ENCODE measurements around the gene RXFP2.

RXFP2 gene

DNA sequence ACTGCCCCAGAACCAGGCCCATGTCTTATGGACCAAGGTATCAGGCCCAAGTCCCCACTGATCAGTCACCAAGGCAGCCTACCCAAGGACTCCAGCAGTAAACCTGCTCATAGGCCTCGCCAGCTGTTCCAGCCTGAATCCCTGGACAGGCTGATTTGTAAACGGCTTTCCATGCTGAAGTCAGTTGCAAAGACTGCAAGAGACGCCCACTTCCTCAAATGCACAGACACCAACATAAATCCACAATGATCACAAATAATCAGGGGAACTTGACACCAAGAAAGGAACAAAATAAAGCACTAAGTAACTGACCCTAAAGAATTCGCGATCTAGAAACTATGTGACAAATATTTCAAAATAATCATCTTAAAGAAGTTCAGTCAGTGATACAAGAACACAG is 75.2 kb downstream of the RXFP2 start:
- DNase-seq (ENCODE audit: low read depth) = no peak
- TF ChIP-seq, protein P1, sequence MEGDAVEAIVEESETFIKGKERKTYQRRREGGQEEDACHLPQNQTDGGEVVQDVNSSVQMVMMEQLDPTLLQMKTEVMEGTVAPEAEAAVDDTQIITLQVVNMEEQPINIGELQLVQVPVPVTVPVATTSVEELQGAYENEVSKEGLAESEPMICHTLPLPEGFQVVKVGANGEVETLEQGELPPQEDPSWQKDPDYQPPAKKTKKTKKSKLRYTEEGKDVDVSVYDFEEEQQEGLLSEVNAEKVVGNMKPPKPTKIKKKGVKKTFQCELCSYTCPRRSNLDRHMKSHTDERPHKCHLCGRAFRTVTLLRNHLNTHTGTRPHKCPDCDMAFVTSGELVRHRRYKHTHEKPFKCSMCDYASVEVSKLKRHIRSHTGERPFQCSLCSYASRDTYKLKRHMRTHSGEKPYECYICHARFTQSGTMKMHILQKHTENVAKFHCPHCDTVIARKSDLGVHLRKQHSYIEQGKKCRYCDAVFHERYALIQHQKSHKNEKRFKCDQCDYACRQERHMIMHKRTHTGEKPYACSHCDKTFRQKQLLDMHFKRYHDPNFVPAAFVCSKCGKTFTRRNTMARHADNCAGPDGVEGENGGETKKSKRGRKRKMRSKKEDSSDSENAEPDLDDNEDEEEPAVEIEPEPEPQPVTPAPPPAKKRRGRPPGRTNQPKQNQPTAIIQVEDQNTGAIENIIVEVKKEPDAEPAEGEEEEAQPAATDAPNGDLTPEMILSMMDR (conservative IDR thresholded peaks at IDR 0.05; ENCODE audit: low read depth, low read length) = no peak

DNA sequence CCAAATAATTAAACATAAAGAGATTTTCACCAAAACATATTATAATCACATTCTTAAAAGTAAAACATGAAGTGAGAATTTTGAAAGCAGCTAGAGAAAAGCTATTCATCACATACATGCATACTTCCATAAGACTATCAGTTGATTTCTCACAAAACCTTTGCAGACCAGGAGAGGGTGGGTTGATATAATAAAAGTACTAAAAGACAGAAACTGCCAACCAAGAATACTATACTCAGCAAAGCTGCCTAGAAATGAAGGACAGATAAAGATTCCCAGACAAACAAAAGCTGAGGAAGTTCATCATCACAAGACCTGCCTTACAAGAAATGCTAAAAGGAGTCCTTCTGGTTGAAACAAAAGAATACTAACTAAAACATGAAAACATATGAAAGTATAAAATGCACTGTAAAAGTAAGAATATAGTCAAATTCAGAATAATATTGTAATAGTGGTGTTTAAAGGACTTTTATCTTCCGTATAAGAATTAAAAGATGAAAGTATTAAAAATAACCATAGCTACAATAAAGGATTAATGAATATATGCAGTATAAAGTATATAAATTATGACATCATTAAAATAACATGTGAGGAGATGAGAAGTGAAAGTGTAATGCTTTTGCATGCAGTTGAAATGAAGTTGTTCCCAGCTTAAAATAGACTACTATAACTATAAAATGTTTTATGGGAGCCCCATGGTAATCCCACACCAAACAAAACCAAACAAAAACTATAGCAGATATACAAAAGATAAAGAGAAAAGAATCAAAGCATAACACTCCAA is 76.2 kb downstream of the RXFP2 start:
- no peak overlapping the region for H3K4me3 ChIP-seq (ENCODE audit: low read length)
- TF ChIP-seq, protein P1 (conservative IDR thresholded peaks at IDR 0.05; ENCODE audit: low read depth, low read length) = no peak
- DNase-seq (ENCODE audit: low read depth) = no peak

More for the DNA sequence above, 75.2 kb downstream of the RXFP2 start:
- H3K4me3 ChIP-seq (ENCODE audit: low read length) = no peak overlapping the region

DNA sequence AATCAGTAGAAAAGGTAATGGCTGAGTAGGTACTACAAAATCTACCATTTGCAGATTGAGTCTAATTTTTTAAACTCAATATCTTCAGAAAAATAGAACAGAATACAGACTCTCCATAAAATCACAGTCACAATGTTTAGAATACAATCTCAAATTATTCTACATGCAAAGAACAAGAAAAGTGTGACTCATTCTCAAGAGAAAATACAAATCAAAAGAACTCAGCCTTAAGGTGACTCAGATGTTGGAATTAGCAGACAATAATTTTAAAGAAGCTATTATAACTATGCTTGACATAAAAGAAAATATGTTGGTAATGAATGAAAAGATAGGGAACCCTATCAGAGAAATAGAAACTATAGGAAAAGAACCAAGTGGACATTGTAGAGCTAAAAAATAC is 78.9 kb downstream of the RXFP2 start:
- H3K4me3 ChIP-seq (ENCODE audit: low read length) = no peak overlapping the region
- no peak for DNase-seq (ENCODE audit: low read depth)
- TF ChIP-seq, protein P1 (conservative IDR thresholded peaks at IDR 0.05; ENCODE audit: low read depth, low read length) = no peak

DNA sequence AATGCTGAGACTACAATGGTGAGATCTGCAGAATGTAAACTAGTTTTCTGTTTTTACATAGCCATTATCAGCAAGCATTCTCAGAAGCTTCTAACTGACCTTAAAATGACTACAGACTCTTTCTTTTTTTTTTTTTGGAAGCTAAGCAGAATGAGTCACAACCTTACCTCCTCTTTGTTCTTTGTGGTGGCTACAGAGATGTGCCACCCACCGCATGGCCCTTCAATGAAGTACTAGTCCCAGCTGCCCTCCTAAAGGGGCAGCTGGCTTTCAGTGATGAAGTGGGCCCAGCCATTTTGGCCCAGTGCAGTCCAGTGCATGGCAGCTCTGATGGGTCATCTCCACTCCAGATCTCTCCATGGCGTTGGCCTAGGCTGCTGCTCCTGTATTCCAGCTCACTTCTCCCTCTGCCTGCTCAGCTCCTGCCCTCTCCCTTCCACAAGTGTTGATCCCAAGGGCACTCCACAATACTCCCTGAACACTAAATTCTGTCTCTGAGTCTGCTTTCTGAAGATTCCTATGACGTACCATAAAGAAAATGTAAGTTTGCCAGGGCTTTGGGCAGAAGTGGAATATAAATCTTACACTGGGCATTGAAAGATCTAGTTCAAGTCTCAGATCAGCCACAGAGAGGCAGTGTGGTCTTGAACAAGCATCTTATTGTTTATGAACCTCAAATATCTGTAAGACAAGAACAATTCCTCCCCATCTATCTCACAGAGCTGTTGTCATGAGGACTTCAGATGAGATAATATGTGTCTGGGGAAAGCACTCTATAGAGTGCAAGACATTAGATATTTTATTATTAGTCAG is 85.6 kb downstream of the RXFP2 start:
- no peak overlapping the region for H3K4me3 ChIP-seq (ENCODE audit: low read length)
- no peak for DNase-seq (ENCODE audit: low read depth)
- TF ChIP-seq, protein P1 (conservative IDR thresholded peaks at IDR 0.05; ENCODE audit: low read depth, low read length) = no peak

DNA sequence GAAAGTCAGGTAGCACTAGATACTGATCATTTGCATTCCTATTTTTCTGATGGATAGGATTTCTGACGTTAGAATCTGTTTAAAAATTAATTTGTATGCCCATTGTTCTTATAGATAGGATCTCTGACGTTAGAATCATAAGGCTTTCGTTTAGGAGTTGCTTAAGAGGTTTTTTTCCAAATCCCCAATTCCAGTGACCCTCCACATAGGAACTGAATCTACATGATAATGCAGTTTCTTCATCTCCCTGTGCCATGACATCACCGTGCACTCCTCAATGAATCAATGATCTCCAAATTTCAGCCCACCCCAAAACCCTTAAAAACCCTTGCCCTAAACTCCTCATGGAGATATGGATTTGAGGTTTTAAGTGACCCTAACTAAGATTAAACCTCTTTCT is 87.2 kb downstream of the RXFP2 start:
- H3K4me3 ChIP-seq (ENCODE audit: low read length) = no peak overlapping the region
- TF ChIP-seq, protein P1 (conservative IDR thresholded peaks at IDR 0.05; ENCODE audit: low read depth, low read length) = no peak
- DNase-seq (ENCODE audit: low read depth) = no peak

DNA sequence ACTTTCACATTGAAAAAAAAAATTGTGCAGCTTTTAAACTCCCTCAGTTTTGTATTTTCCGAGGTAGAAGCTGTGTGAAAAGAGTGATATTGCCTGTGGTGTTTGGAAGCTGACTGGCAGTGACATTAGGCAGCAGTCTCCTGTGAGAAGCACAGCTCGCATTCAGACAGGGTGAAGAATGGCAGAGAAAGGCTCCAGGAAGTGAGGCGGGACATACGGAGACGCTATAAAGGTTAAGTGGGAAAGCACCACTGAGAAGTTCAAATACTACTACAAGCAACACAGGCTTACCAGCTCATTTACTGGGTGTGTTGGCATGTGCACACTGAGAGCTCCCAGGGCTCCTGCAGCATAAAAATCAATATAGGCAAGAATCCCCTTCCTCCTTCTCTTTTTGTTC is 88.4 kb downstream of the RXFP2 start:
- H3K4me3 ChIP-seq (ENCODE audit: low read length) = no peak overlapping the region
- TF ChIP-seq, protein P1 (conservative IDR thresholded peaks at IDR 0.05; ENCODE audit: low read depth, low read length) = no peak
- no peak for DNase-seq (ENCODE audit: low read depth)

Data from retinal pigment epithelial cell (primary cell).